NCI-H2196 treated with DMSO at 0.1 percent for 48 hours (cell line): ENCODE results near the gene CLMP.
"Not testable (repeated sequence)": the region's sequence is repeated elsewhere in the genome, so short reads cannot be mapped to it uniquely, and the experiment has no call there.

ENCODE experiments used
- DNase-seq: peaks from one replicate; lab custom pipeline; 2025; ENCODE audit not compliant: unreplicated experiment; lab: John Stamatoyannopoulos, UW

Gene CLMP

DNA sequence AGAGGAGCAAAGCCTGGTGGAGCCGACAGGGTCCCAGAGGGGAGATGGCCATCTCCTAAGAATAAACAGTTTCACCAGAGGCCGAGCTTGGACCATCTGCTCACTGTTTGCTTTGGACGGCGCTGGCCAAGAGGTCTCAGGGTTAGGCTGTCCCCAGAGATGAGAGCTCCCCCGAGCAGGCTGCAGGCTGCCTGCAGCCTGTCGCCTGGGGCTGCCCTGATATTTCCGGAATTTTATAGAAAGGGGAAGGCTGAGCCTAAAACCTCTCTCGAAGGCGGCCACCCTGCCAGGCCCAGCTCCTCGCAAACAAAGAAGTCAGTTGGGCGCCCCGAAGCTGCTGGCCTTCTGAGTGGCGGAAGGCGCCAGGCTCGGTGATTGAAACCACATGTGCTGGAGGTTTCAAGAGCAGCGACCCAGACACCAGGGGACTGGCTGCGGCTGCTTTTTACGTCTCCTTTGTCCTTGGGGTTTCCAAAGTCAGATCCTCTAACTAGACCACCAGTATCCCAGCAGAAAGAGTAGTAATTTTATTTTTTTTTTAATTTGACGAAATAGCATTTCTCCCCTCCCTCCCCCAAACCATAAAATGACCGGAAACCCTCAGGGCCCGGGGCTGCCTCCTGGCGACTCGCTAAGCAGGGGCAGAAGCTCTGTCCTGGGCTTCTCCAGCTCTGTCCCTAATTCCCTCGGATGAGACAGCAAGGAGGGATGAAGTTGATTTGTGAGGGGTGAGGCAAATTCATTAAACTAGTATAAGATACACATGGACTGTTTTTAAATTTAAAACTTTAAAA lies 57.4 kb downstream of the CLMP start:
- no peak for DNase-seq

DNA sequence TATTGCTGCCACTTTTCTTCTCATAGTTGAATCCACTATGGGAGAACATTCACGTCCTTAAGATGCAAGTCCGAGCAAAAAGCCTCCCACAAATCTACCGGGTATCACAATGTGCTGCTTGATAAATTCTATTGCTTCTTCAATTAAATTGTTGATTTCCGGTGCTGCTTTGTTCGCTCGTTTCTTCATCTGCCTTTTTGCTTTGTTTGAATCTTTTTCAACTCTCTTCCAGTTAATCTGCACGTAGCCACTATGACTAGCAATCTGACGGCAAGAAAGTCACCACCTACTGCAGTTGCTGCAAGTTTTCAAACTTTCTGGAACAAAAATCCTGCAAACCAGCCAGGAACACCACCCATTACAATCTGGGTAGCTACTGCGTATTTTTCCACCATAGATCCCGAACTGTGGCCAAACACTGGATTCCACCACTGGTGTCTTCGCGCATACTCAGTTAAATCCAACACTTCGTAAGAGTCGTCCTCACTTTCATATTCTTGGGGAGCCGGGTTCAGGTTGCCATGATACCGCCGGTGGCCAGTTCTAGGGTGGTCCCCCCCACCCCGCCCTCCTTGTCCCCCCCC lies 59.1 kb downstream of the CLMP start:
- no peak for DNase-seq

GRCh38 chr11:123132881-123133280 lies 62.2 kb downstream of the CLMP start:
- no peak for DNase-seq

- DNase-seq, result not testable (repeated sequence)
Observed at GRCh38 chr11:123132034-123132766, 62.8 kb downstream of the CLMP start.

DNA sequence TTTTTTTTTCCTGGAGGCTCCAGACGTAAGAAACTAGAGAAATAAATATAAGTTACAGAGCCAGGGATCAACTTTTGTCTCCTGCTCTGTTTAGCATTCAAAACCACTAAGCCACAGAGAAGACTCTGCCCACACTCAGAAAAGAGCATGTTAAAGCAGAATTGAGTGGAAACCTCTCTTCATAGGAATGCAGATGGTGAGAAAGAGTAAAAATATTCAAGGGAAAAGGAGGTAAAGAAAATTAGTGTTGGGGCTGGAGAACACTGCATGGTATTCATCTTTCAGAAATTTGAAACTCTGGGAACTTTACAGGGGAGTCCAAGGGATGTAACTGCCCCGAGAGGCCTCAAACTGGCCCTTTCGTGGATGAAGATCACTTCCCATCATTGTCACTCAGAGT lies 65.1 kb downstream of the CLMP start:
- no peak for DNase-seq

DNA sequence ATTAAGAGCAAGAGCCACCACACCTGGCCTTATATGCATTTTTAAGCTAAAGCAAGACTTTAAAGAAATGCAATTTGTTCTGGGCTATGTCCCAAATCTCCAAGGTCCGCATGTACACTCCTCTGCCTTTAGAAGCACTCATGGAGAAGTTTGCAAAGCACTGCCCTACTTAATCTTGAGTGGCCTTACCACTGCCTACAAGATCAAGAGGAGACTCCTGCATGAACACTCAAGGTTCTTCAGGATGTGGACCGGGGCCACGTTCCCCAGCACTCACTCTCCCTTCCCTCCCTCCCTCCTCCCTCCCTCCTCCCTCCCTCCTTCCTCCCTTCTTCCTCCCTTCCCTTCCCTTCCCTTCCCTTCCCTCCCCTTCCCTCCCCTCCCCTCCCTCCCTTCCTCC lies 69.9 kb downstream of the CLMP start:
- no peak for DNase-seq

DNA sequence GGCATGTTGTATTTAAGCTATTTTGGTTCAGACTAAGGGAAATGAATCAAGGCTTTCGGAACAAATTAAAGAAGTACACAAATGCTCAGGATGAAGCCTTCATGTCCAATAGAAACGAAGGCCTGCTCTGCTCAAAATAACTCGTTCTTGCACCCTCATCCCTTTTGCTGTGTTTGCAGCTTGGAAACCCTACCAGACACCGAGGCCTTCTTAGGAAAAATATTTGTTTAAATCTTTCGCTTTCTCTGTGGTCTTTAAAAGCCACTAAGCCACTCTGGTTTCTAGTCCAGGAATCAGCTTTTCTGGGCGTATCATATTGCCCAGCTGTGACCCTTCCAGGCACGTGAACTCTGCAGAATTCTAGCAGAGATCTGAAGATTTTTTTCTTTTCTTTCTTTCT lies 72.2 kb downstream of the CLMP start:
- DNase-seq, result no peak

GRCh38 chr11:123122341-123122740 lies 72.7 kb downstream of the CLMP start:
- DNase-seq, result no peak

- DNase-seq, result no peak
Observed at GRCh38 chr11:123116486-123116885, 78.6 kb downstream of the CLMP start.

GRCh38 chr11:123111465-123111864 lies 83.6 kb downstream of the CLMP start:
- peak; percentile 59 for DNase-seq

- DNase-seq, result no peak
Observed at GRCh38 chr11:123110397-123110796, 84.7 kb downstream of the CLMP start.

GRCh38 chr11:123107945-123108495 lies 87.0 kb downstream of the CLMP start:
- DNase-seq, result no peak

DNA sequence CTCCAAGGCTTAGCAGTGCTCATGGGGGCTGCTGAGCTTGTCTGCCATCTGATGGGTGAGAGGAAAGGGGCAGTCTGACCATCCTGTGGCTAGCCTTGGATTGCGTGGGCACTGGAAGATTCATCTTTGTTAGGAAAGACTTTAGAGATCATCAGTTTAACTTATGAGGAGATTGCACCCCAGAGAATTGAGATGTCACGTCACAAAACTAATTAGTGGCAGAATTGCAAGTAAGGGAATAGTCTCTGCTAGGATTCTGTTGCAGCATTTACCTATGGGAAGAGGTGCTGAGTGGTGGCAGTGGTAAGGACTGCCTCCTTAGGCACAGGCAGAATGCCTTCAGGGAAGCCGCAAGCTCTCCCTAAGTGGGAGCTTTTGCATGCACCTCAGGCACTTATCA lies 90.4 kb downstream of the CLMP start:
- no peak for DNase-seq

DNA sequence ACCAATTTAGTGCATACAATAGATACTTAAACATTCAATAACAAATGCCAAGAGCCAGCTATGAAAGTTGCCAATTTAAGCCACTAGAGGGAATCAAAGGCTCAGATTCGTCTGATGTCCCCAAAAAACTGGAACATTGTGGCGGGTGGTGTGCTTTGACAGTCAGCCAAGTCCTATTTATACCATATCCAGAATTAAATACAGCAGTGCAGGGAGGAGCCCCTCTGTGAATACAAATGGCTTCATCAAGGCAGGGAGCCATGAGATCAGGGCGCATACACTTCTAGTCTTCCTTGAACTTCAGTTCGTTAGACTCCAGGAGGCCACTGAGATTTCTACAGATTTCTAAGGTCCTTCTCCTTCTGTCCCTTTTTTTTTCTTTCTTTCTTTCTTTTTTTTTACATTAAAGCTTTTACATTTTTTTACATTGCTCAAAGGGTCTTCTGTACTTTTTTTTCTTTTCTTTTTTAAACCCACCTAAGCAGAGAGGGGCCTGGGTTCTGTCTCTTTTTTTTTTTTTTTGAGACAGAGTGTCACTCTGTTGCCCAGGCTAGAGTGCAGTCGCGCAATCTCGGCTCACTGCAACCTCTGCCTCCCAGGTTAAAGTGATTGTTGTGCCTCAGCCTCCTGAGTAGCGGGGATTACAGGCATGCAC lies 91.6 kb downstream of the CLMP start:
- DNase-seq, result peak; percentile 64

- no peak for DNase-seq
Observed at GRCh38 chr11:123100379-123101085, 94.5 kb downstream of the CLMP start.

- no peak for DNase-seq
Observed at GRCh38 chr11:123098990-123099389, 96.1 kb downstream of the CLMP start.

- DNase-seq, result no peak
Observed at GRCh38 chr11:123093739-123094138, 101.3 kb downstream of the CLMP start.

- no peak for DNase-seq
Observed at GRCh38 chr11:123091506-123091905, 103.5 kb downstream of the CLMP start.

DNA sequence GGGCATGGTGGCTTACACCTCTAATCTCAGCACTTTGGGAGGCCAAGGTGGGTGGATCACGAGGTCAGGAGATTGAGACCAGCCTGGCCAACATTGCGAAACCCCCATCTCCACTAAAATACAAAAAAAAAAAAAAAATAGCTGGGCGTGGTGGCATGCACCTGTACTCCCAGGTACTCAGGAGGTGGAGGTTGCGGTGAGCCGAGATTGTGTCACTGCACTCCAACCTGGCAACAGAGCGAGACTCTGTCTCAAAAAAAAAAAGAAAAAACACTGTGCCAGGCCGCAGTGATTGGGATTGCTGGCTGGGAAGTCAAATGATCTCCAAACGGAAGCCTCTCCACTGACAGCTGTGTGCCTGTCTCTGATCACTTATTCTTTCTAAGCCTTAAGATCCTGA lies 104.9 kb downstream of the CLMP start:
- not testable (repeated sequence) for DNase-seq

GRCh38 chr11:123088896-123089295 lies 106.2 kb downstream of the CLMP start:
- not testable (repeated sequence) for DNase-seq

DNA sequence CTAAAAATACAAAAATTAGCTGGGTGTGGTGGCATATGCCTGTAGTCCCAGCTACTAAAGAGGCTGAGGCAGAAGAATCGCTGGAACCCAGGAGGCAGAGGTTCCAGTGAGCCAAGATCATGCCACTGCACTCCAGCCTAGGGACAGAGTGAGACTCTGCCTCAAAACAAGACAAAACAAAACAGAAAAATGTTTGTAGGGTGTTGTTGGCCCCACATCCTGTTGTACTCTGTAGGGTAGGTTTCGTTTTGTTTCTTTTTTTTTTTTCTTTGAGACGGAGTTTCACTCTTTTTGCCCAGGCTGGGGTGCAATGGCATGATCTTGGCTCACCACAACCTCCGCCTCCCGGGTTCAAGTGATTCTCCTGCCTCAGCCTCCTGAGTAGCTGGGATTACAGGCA lies 107.4 kb downstream of the CLMP start:
- not testable (repeated sequence) for DNase-seq
